H1 (cell line): Measurements from ENCODE around the gene EYA2. TPM values are rescaled to one million over a fixed set of nuclear protein-coding genes. Genes with fewer than 3 reads are reported as not detected.

Source experiments
- CTCF ChIA-PET: fragments of 300-600 bp; sonication (Branson Sonifier 250); formaldehyde crosslinking; loops from one replicate; lab custom pipeline; 2021; ENCODE audit not compliant: partially characterized antibody; lab: Charles Lee
- POLR2A ChIA-PET: fragments of 300-600 bp; sonication (Branson Sonifier 250); formaldehyde crosslinking; loops from one replicate; lab custom pipeline; 2021; ENCODE audit warnings: inconsistent platforms; ENCODE audit not compliant: partially characterized antibody; lab: Charles Lee
- DNase-seq, 2 experiments: peaks; one replicate each; pipeline versions ENCODE4 v3.0.0 to v3.0.0-alpha.2; 2010 to 2022; ENCODE audit warnings: low spot score in 2 of 2, low read depth in 1 of 2, mixed read lengths in 1 of 2
- FAIRE-seq: peaks from 2 replicates; lab custom pipeline; 2011; peaks lifted over from hg19 to GRCh38; lab: Jason Lieb, UNC
- H2AFZ ChIP-seq: 2 replicates; pipeline ENCODE4 v1.8.1; 2012; ENCODE audit warnings: low read length, inconsistent platforms
- H2AK5ac ChIP-seq: 2 replicates; pipeline ENCODE4 v1.6.1; 2013; ENCODE audit warnings: low read depth, low read length
- H2BK120ac ChIP-seq: replicated peaks from 2 replicates; pipeline ENCODE3; 2013; ENCODE audit warnings: low read depth, low read length, inconsistent platforms
- H2BK12ac ChIP-seq: 2 replicates; pipeline ENCODE4 v1.6.1; 2013; ENCODE audit warnings: low read depth, low read length
- H2BK15ac ChIP-seq: 2 replicates; pipeline ENCODE4 v1.6.1; 2013; ENCODE audit warnings: low read length
- H2BK20ac ChIP-seq: 2 replicates; pipeline ENCODE4 v1.6.1; 2013; ENCODE audit warnings: low read length
- H2BK5ac ChIP-seq: 2 replicates; pipeline ENCODE4 v1.6.1; 2013; ENCODE audit warnings: low read depth, low read length
- H3K14ac ChIP-seq: 2 replicates; pipeline ENCODE4 v1.6.1; 2013; ENCODE audit warnings: inconsistent platforms; ENCODE audit not compliant: insufficient read length
- H3K18ac ChIP-seq: 2 replicates; pipeline ENCODE4 v1.6.1; 2013; ENCODE audit warnings: low read length; ENCODE audit errors: extremely low read depth
- H3K23ac ChIP-seq: 2 replicates; pipeline ENCODE4 v1.6.1; 2013; ENCODE audit warnings: inconsistent platforms; ENCODE audit not compliant: insufficient read length
- H3K23me2 ChIP-seq: 2 replicates; pipeline ENCODE4 v1.6.1; 2013; ENCODE audit warnings: low read depth, low read length
- H3K27ac ChIP-seq: 2 replicates; pipeline ENCODE4 v1.6.1; 2011; ENCODE audit warnings: low read depth, low read length, inconsistent platforms
- H3K27me3 ChIP-seq, 4 experiments: replicated peaks in 1 of 4; 1 replicate in 1 of 4; 2 replicates in 3 of 4; pipeline versions ENCODE4 v1.6.1 to v1.8.1; 2011 to 2013; ENCODE audit warnings: low read length in 3 of 4, mild to moderate bottlenecking in 3 of 4, inconsistent platforms in 2 of 4, mixed read lengths in 2 of 4, moderate library complexity in 1 of 4; ENCODE audit not compliant: control insufficient read depth in 3 of 4, insufficient read depth in 3 of 4; ENCODE audit errors: extremely low read depth in 1 of 4
- H3K36me3 ChIP-seq, 4 experiments: 2 replicates each; pipeline versions ENCODE4 v1.6.1 to v1.8.1; 2011 to 2013; ENCODE audit warnings: mild to moderate bottlenecking in 4 of 4, low read length in 3 of 4, moderate library complexity in 2 of 4, control low read depth in 1 of 4, inconsistent platforms in 1 of 4; ENCODE audit not compliant: insufficient read depth in 4 of 4, control insufficient read depth in 2 of 4
- H3K4ac ChIP-seq: replicated peaks from 2 replicates; pipeline ENCODE3; 2013; ENCODE audit warnings: low read length, low read depth, mixed read lengths, inconsistent platforms; ENCODE audit not compliant: insufficient read length
- H3K4me1 ChIP-seq, 4 experiments: replicated peaks in 1 of 4; 1 replicate in 1 of 4; 2 replicates in 3 of 4; pipeline versions ENCODE4 v1.6.1 to v1.8.1; 2011 to 2013; ENCODE audit warnings: low read length in 3 of 4, inconsistent platforms in 2 of 4, mixed read lengths in 1 of 4; ENCODE audit not compliant: insufficient read depth in 4 of 4, control insufficient read depth in 3 of 4
- H3K4me2 ChIP-seq, 2 experiments: 2 replicates each; pipeline versions ENCODE4 v1.6.1 to v1.8.1; 2011 to 2013; ENCODE audit warnings: low read depth in 2 of 2, low read length in 2 of 2, control low read depth in 1 of 2, inconsistent platforms in 1 of 2, mild to moderate bottlenecking in 1 of 2; ENCODE audit not compliant: insufficient read depth in 1 of 2
- H3K4me3 ChIP-seq, 4 experiments: fragments of 200-600, 300-600 bp in 1 of 4; sonication (generic), shearing (Covaris generic), sonication (Bioruptor Twin) in 1 of 4; 2 replicates each; pipeline versions ENCODE4 v1.5.1 to v1.8.1; 2011 to 2016; ENCODE audit warnings: low read length in 4 of 4, low read depth in 3 of 4, control low read depth in 2 of 4, inconsistent platforms in 2 of 4, mild to moderate bottlenecking in 2 of 4, mixed read lengths in 1 of 4, moderate library complexity in 1 of 4; ENCODE audit not compliant: insufficient read depth in 2 of 4; ENCODE audit errors: extremely low read depth in 1 of 4
- H3K56ac ChIP-seq: replicated peaks from 2 replicates; pipeline ENCODE3; 2013; ENCODE audit warnings: low read depth, mild to moderate bottlenecking, mixed read lengths, low read length, inconsistent platforms; ENCODE audit not compliant: insufficient read length
- H3K79me1 ChIP-seq: 2 replicates; pipeline ENCODE4 v1.6.1; 2013; ENCODE audit warnings: low read depth, low read length, control low read depth
- H3K79me2 ChIP-seq, 2 experiments: 2 replicates each; pipeline versions ENCODE4 v1.6.1 to v1.8.1; 2012 to 2013; ENCODE audit warnings: low read length in 2 of 2, mild to moderate bottlenecking in 2 of 2, inconsistent platforms in 1 of 2; ENCODE audit not compliant: insufficient read depth in 2 of 2, control insufficient read depth in 1 of 2
- H3K9ac ChIP-seq, 4 experiments: replicated peaks in 1 of 4; 1 replicate in 1 of 4; 2 replicates in 3 of 4; pipeline versions ENCODE4 v1.6.1 to v1.8.1; 2011 to 2013; ENCODE audit warnings: low read depth in 3 of 4, low read length in 3 of 4, control low read depth in 2 of 4, mild to moderate bottlenecking in 2 of 4, moderate library complexity in 2 of 4, inconsistent platforms in 1 of 4; ENCODE audit errors: extremely low read depth in 1 of 4
- H3K9me3 ChIP-seq, 2 experiments: 2 replicates each; pipeline versions ENCODE4 v1.6.1 to v1.8.1; 2012 to 2013; ENCODE audit warnings: mild to moderate bottlenecking in 2 of 2, moderate library complexity in 2 of 2, control low read depth in 1 of 2, inconsistent platforms in 1 of 2, low read depth in 1 of 2, low read length in 1 of 2, mixed read lengths in 1 of 2; ENCODE audit not compliant: insufficient read depth in 2 of 2
- H4K20me1 ChIP-seq, 2 experiments: replicated peaks in 1 of 2; 2 replicates each; pipeline versions ENCODE3 to v1.8.1; 2011 to 2013; ENCODE audit warnings: inconsistent platforms in 2 of 2, low read length in 2 of 2, mild to moderate bottlenecking in 1 of 2; ENCODE audit not compliant: insufficient read depth in 2 of 2, control insufficient read depth in 1 of 2
- H4K5ac ChIP-seq: 2 replicates; pipeline ENCODE4 v1.6.1; 2013; ENCODE audit warnings: low read length, low read depth, mixed read lengths, inconsistent platforms; ENCODE audit not compliant: insufficient read length
- H4K8ac ChIP-seq: 2 replicates; pipeline ENCODE4 v1.8.0; 2013; ENCODE audit warnings: mild to moderate bottlenecking, moderate library complexity, low read length, inconsistent platforms; ENCODE audit not compliant: insufficient read depth; ENCODE audit errors: extremely low read depth
- H4K91ac ChIP-seq: replicated peaks from 2 replicates; pipeline ENCODE3; 2013; ENCODE audit warnings: low read length, mixed read lengths, inconsistent platforms; ENCODE audit not compliant: insufficient read length
- CREB1 ChIP-seq: IDR thresholded peaks from 2 replicates; pipeline ENCODE4 v1.6.1; 2012; ENCODE audit warnings: inconsistent platforms
- EZH2 ChIP-seq: fragments of 200-600 bp; sonication (generic); IDR thresholded peaks from 2 replicates; pipeline ENCODE4 v1.7.1; 2012; ENCODE audit warnings: low read depth, mild to moderate bottlenecking, moderate library complexity, low read length, inconsistent platforms; ENCODE audit not compliant: severe bottlenecking
- FOSL1 ChIP-seq: IDR thresholded peaks from 2 replicates; pipeline ENCODE4 v1.6.1; 2011; ENCODE audit warnings: mild to moderate bottlenecking, low read depth, low read length, moderate library complexity; ENCODE audit not compliant: insufficient read depth
- HDAC2 ChIP-seq, 2 experiments: fragments of 300-600 bp in 1 of 2; sonication (generic) in 1 of 2; IDR thresholded peaks; 2 replicates each; pipeline ENCODE4 v1.6.1; 2011 to 2012; ENCODE audit warnings: low read depth in 2 of 2, low read length in 2 of 2, mild to moderate bottlenecking in 2 of 2, moderate library complexity in 2 of 2, borderline replicate concordance in 1 of 2, inconsistent platforms in 1 of 2
- MAFK ChIP-seq: IDR thresholded peaks from 2 replicates; pipeline ENCODE4 v1.6.1; 2012; ENCODE audit warnings: low read depth, mild to moderate bottlenecking, improper control_type of control experiment, low read length
- RXRA ChIP-seq: IDR thresholded peaks from 2 replicates; pipeline ENCODE4 v1.6.1; 2011; ENCODE audit warnings: low read depth, mild to moderate bottlenecking, low read length, moderate library complexity; ENCODE audit not compliant: insufficient read depth
- SP4 ChIP-seq: IDR thresholded peaks from 2 replicates; pipeline ENCODE4 v1.6.1; 2012; ENCODE audit warnings: low read length, inconsistent platforms
- ZNF274 ChIP-seq: IDR thresholded peaks from 2 replicates; pipeline ENCODE4 v1.7.0; 2012; ENCODE audit warnings: low read length, borderline replicate concordance; ENCODE audit errors: extremely low read depth
- WGBS, 2 experiments: shearing (Covaris generic) in 1 of 2; methylation state at CpG; one replicate each; pipeline versions ENCODE4 v1.1.6 to v1.1.7; 2013 to 2015; ENCODE audit warnings: low lambda C conversion rate in 2 of 2, mixed read lengths in 2 of 2, inconsistent platforms in 1 of 2, low coverage in 1 of 2, missing lambda C conversion rate in 1 of 2; ENCODE audit not compliant: insufficient replicate concordance in 2 of 2, insufficient coverage in 1 of 2, insufficient read length in 1 of 2; ENCODE audit errors: extremely low coverage in 1 of 2, missing lambda C conversion rate in 1 of 2; 5-methylcytosine and 5-hydroxymethylcytosine counted together
- polyA plus RNA-seq, 7 experiments: library from polyadenylated mRNA; depleted of rRNA in 3 of 7; stranded (reverse) in 5 of 7; unstranded in 2 of 7; fragments of >200 nt in 5 of 7; fragments of 200-250 nt in 2 of 7; gene quantifications; 1 replicate in 5 of 7; 2 replicates in 1 of 7; 4 replicates in 1 of 7; pipeline versions ENCODE4 v1.2.1 to v1.2.3, GENCODE V29; 2011 to 2013; ENCODE audit warnings: missing spikeins in 2 of 7, mixed read lengths in 2 of 7
- total RNA-seq: library from RNA; stranded (reverse); fragmentation: NEBNext Ultra II Directional; extraction: Animal tissue kit (Norgen Biotek cat#: 25700); gene quantifications from 2 replicates; pipeline ENCODE4 v1.2.1, GENCODE V29; 2021
- TF ChIP-seq, protein P1 (sequence below): IDR thresholded peaks from 2 replicates; pipeline ENCODE4 v1.6.1; 2011; ENCODE audit warnings: low read depth, mild to moderate bottlenecking, low read length; ENCODE audit not compliant: insufficient read depth
- TF ChIP-seq, protein P2 (sequence below): IDR thresholded peaks from 2 replicates; pipeline ENCODE4 v1.6.1; 2011; ENCODE audit warnings: low read length, improper control_type of control experiment

The EYA2 gene
- total and polyA plus RNA-seq, 2 of the 8 experiments (the other 6 are each of a cell fraction or from before 2014, with no cell fraction given) = 1.6 to 1.7 TPM

DNA sequence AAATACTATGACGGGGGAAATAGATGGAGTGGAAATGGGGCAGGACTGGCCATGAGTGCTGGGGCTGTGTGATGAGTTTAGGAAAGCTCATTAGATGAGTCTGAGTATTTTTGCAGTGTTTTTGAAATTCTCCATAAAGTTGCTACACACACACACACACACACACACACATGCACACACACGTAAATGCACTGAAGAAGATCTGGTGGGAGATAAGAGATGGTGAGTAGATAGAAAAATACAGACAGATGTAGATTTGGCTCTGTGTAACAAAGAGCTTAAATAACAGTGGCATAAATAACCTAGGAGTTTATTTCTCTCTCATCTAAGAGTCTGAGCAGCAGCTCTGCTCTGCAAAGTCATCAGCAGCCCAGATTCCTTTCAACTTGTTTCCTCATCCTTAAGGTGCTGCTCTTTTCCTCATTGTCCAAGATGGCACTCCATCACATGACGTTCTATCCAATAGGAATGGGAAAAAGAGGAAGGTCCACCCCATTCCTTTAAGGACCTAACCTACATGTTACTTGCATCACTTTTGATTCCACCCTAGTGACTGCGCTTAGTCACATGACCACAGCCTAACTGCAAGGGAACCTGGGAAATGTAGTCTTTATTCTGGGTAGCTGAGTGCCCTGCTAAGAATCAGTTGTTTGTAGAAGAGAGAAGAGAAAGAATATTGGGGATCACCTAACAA, 76.4 kb downstream of the EYA2 start:
- no peak overlapping the region for H2BK12ac ChIP-seq
- no peak overlapping the region for H2BK120ac ChIP-seq
- H3K23me2 ChIP-seq = no peaks in the 10 kb centered on the region
- H3K27ac ChIP-seq = peak overlapping the region; percentile 31
- ChIA-PET CTCF (interaction anchor here (0.6 to 1.0 kb wide), 6 partner anchors 19 to 189 kb away, joined by 3 to 4 read pairs (median 3); no protein-coding TSS in a partner anchor), POLR2A (interaction anchor here (1.0 to 1.2 kb wide), 2 partner anchors 9 to 25 kb away, joined by 3 read pairs; no protein-coding TSS in a partner anchor)
- no peak overlapping the region for H2BK20ac ChIP-seq
- no peak overlapping the region for H4K8ac ChIP-seq
- H4K5ac ChIP-seq = peak overlapping the region; percentile 7
- WGBS, 2 experiments = 31% methylated on average over 4 of the region's 4 CpGs; no CpG with 5 or more reads in 1 of the 2 experiments
- FAIRE-seq = peak; percentile 99
- no peak overlapping the region for H3K9ac ChIP-seq
- H3K79me1 ChIP-seq = no peaks in the 10 kb centered on the region
- no peak overlapping the region for H3K23ac ChIP-seq
- no peaks in the 10 kb centered on the region for H3K79me2 ChIP-seq
- no peaks in the 10 kb centered on the region for H4K20me1 ChIP-seq
- no peak overlapping the region; the same call in 1 of the 2 replicates for H3K18ac ChIP-seq
- H3K56ac ChIP-seq = no peak overlapping the region
- H3K36me3 ChIP-seq = no peaks in the 10 kb centered on the region
- no peak overlapping the region for H2BK15ac ChIP-seq
- no peak overlapping the region for H4K91ac ChIP-seq
- H3K27me3 ChIP-seq = no peaks in the 10 kb centered on the region; a peak in 1 of 7 replicates
- peak overlapping the region; percentile 14 to 22; a peak in 1 of 4 replicates for H3K4me2 ChIP-seq
- H3K4me3 ChIP-seq = no peak overlapping the region
- no peak overlapping the region for H2AK5ac ChIP-seq
- H2BK5ac ChIP-seq = no peak overlapping the region
- no peak overlapping the region for H3K4ac ChIP-seq
- no peaks in the 10 kb centered on the region for H3K4me1 ChIP-seq
- peak overlapping the region; percentile 51; the same call in 1 of the 2 replicates for H2AFZ ChIP-seq
- no peaks in the 10 kb centered on the region for H3K9me3 ChIP-seq
- no peak overlapping the region for H3K14ac ChIP-seq
- DNase-seq = peak in 1 of 2 experiments; percentile 43
- TF ChIP-seq, protein P1, sequence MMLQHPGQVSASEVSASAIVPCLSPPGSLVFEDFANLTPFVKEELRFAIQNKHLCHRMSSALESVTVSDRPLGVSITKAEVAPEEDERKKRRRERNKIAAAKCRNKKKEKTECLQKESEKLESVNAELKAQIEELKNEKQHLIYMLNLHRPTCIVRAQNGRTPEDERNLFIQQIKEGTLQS = peak; percentile 90
- TF ChIP-seq EZH2 (no peak), SP4 (peak; percentile 71; the same call in 1 of the 2 replicates), RXRA (no peak), CREB1 (peak; percentile 73), FOSL1 (no peak), HDAC2 (IDR thresholded peaks at IDR 0.05; ENCODE audit: borderline replicate concordance in 1 of 2, low read depth in 2 of 2, low read length in 2 of 2) (no peak), ZNF274 (no peak), MAFK (no peak)
- TF ChIP-seq, protein P2, sequence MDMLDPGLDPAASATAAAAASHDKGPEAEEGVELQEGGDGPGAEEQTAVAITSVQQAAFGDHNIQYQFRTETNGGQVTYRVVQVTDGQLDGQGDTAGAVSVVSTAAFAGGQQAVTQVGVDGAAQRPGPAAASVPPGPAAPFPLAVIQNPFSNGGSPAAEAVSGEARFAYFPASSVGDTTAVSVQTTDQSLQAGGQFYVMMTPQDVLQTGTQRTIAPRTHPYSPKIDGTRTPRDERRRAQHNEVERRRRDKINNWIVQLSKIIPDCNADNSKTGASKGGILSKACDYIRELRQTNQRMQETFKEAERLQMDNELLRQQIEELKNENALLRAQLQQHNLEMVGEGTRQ = peak; percentile 95
